Parathyroid adenoma (tissue), 2 donors: ENCODE results near the gene SLC66A3.
"Not testable (repeated sequence)": the region's sequence is repeated elsewhere in the genome, so short reads cannot be mapped to it uniquely, and the experiment has no call there.

ENCODE experiments used
- H2AFZ ChIP-seq: fragments of 300-600 bp; sonication (generic); one replicate; pipeline ENCODE4 v1.7.0; 2017; ENCODE audit warnings: antibody characterized with exemption, mild to moderate bottlenecking
- H3K27ac ChIP-seq: fragments of 300-600 bp; sonication (generic); one replicate; pipeline ENCODE4 v1.7.0; 2017
- H3K27me3 ChIP-seq: fragments of 300-600 bp; sonication (generic); one replicate; pipeline ENCODE4 v1.7.0; 2017; ENCODE audit warnings: low read length; ENCODE audit not compliant: control insufficient read depth, insufficient read depth
- H3K36me3 ChIP-seq: fragments of 300-600 bp; sonication (generic); one replicate; pipeline ENCODE4 v1.7.0; 2017; ENCODE audit warnings: low read length; ENCODE audit not compliant: control insufficient read depth, insufficient read depth
- H3K4me1 ChIP-seq: fragments of 300-600 bp; sonication (generic); one replicate; pipeline ENCODE4 v1.7.0; 2017; ENCODE audit warnings: control low read depth
- H3K4me2 ChIP-seq: fragments of 300-600 bp; sonication (generic); one replicate; pipeline ENCODE4 v1.7.0; 2017; ENCODE audit warnings: low read length
- H3K4me3 ChIP-seq: fragments of 300-600 bp; sonication (generic); one replicate; pipeline ENCODE4 v1.7.0; 2017; ENCODE audit warnings: low read depth, low read length
- H3K79me2 ChIP-seq: fragments of 300-600 bp; sonication (generic); one replicate; pipeline ENCODE4 v1.7.0; 2017; ENCODE audit warnings: control low read depth
- H3K9ac ChIP-seq: fragments of 300-600 bp; sonication (generic); one replicate; pipeline ENCODE4 v1.7.0; 2017; ENCODE audit warnings: mild to moderate bottlenecking
- H3K9me3 ChIP-seq: fragments of 300-600 bp; sonication (generic); one replicate; pipeline ENCODE4 v1.7.0; 2017; ENCODE audit warnings: low read length; ENCODE audit not compliant: control insufficient read depth
- CTCF ChIP-seq: fragments of 300-600 bp; sonication (generic); IDR thresholded peaks from one replicate; pipeline ENCODE4 v1.7.0; 2017; ENCODE audit warnings: antibody characterized with exemption, mild to moderate bottlenecking
- donor health status: primary hyperparathyroidism.

The SLC66A3 gene

GRCh38 chr2:11163439-11164317 is 8.4 kb downstream of the SLC66A3 start:
- no peak overlapping the region for H2AFZ ChIP-seq
- no peak for TF ChIP-seq CTCF
- no peaks in the 10 kb centered on the region for H3K27me3 ChIP-seq
- no peak overlapping the region for H3K9ac ChIP-seq
- H3K4me2 ChIP-seq, result no peak overlapping the region
- no peaks in the 10 kb centered on the region for H3K4me1 ChIP-seq
- no peaks in the 10 kb centered on the region for H3K36me3 ChIP-seq
- H3K27ac ChIP-seq, result no peak overlapping the region
- no peaks in the 10 kb centered on the region for H3K79me2 ChIP-seq
- H3K4me3 ChIP-seq, result no peak overlapping the region
- H3K9me3 ChIP-seq, result no peaks in the 10 kb centered on the region

GRCh38 chr2:11165046-11165445 is 9.8 kb downstream of the SLC66A3 start:
- not testable (repeated sequence) for H3K4me3 ChIP-seq, H3K27me3 ChIP-seq, H3K79me2 ChIP-seq, H3K27ac ChIP-seq, H3K4me1 ChIP-seq, H3K9ac ChIP-seq, H3K9me3 ChIP-seq, H2AFZ ChIP-seq, H3K4me2 ChIP-seq, H3K36me3 ChIP-seq

GRCh38 chr2:11166476-11166875 is 11.2 kb downstream of the SLC66A3 start:
- Histone ChIP-seq H3K27ac (no peak overlapping the region), H3K9me3 (no peaks in the 10 kb centered on the region), H2AFZ (no peak overlapping the region), H3K4me2 (no peak overlapping the region), H3K79me2 (no peaks in the 10 kb centered on the region), H3K9ac (no peak overlapping the region), H3K36me3 (no peaks in the 10 kb centered on the region), H3K4me1 (no peaks in the 10 kb centered on the region), H3K4me3 (no peak overlapping the region), H3K27me3 (no peaks in the 10 kb centered on the region)
- TF ChIP-seq CTCF, result no peak

- H3K27ac ChIP-seq, result no peak overlapping the region
- H2AFZ ChIP-seq, result no peak overlapping the region
- H3K79me2 ChIP-seq, result no peaks in the 10 kb centered on the region
- H3K9ac ChIP-seq, result no peak overlapping the region
- no peak overlapping the region for H3K4me3 ChIP-seq
- no peaks in the 10 kb centered on the region for H3K27me3 ChIP-seq
- H3K4me1 ChIP-seq, result no peaks in the 10 kb centered on the region
- TF ChIP-seq CTCF, result no peak
- no peaks in the 10 kb centered on the region for H3K36me3 ChIP-seq
- H3K9me3 ChIP-seq, result no peaks in the 10 kb centered on the region
- H3K4me2 ChIP-seq, result no peak overlapping the region
These were observed 13.2 kb downstream of the SLC66A3 start for GRCh38 chr2:11168488-11168887.

GRCh38 chr2:11169333-11169732 is 14.1 kb downstream of the SLC66A3 start:
- Histone ChIP-seq H2AFZ (no peak overlapping the region), H3K79me2 (no peaks in the 10 kb centered on the region), H3K9me3 (no peaks in the 10 kb centered on the region), H3K9ac (no peak overlapping the region), H3K4me1 (no peaks in the 10 kb centered on the region), H3K4me3 (no peak overlapping the region), H3K36me3 (no peaks in the 10 kb centered on the region), H3K4me2 (no peak overlapping the region), H3K27me3 (no peaks in the 10 kb centered on the region), H3K27ac (no peak overlapping the region)
- TF ChIP-seq CTCF, result no peak
